ENCODE data around the gene BARX2.

GRCh38 chr11:129418039-129418438 lies 42.4 kb downstream of the BARX2 start:
- TF ChIP-seq CEBPB (IDR thresholded peaks at IDR 0.05; ENCODE audit: low read depth, low read length) (no peak), CTCF (conservative IDR thresholded peaks at IDR 0.05; ENCODE audit: low read depth, low read length) (no peak), POLR2A (IDR thresholded peaks at IDR 0.05; ENCODE audit: low read depth, low read length) (no peak), MXI1 (IDR thresholded peaks at IDR 0.05; ENCODE audit: borderline replicate concordance, low read depth, low read length) (no peak), SMC3 (IDR thresholded peaks at IDR 0.05; ENCODE audit: low read depth, low read length) (no peak), MAFK (IDR thresholded peaks at IDR 0.05; ENCODE audit: low read depth, low read length) (no peak), NFE2L2 (IDR thresholded peaks at IDR 0.05; ENCODE audit: low read depth, low read length) (no peak)

All from IMR-90 (cell line).